IMR-90 (cell line): ENCODE results near the gene ABCC4.

Experiments used
- CEBPB ChIP-seq: IDR thresholded peaks from 2 replicates; pipeline ENCODE4 v1.6.1; 2012; ENCODE audit warnings: low read depth, low read length, improper control_type of control experiment
- CTCF ChIP-seq: conservative IDR thresholded peaks from 2 replicates; pipeline ENCODE4 v1.5.1; 2012; ENCODE audit warnings: mild to moderate bottlenecking, low read depth, low read length, improper control_type of control experiment
- RAD21 ChIP-seq: IDR thresholded peaks from 2 replicates; pipeline ENCODE4 v1.6.1; 2012; ENCODE audit warnings: low read length, improper control_type of control experiment

GRCh38 chr13:95039415-95039814, 261.8 kb downstream of the ABCC4 start:
- TF ChIP-seq CEBPB, result no peak
- no peak for TF ChIP-seq CTCF
- TF ChIP-seq RAD21, result no peak
